ENCODE data around the gene ADGRL2.

ADGRL2 gene

GRCh38 chr1:81808760-81809159 lies 8.0 kb downstream of the ADGRL2 start:
- peak; percentile 15 for DNase-seq

- DNase-seq: no peak
Measured at GRCh38 chr1:81809808-81810207, 9.1 kb downstream of the ADGRL2 start.

GRCh38 chr1:81811757-81812371 lies 11.1 kb downstream of the ADGRL2 start:
- no peak for DNase-seq

- no peak for DNase-seq
Measured at GRCh38 chr1:81812712-81813111, 12.0 kb downstream of the ADGRL2 start.

GRCh38 chr1:81813691-81814090 lies 13.0 kb downstream of the ADGRL2 start:
- no peak for DNase-seq

GRCh38 chr1:81819613-81820012 lies 18.9 kb downstream of the ADGRL2 start:
- DNase-seq: no peak

GRCh38 chr1:81820765-81821164 lies 20.0 kb downstream of the ADGRL2 start:
- no peak for DNase-seq

GRCh38 chr1:81823082-81823481 lies 22.3 kb downstream of the ADGRL2 start:
- no peak for DNase-seq

GRCh38 chr1:81824759-81825158 lies 24.0 kb downstream of the ADGRL2 start:
- no peak for DNase-seq

- peak; percentile 11 for DNase-seq
Measured at GRCh38 chr1:81827942-81828341, 27.2 kb downstream of the ADGRL2 start.

GRCh38 chr1:81832573-81832972 lies 31.8 kb downstream of the ADGRL2 start:
- DNase-seq: no peak

GRCh38 chr1:81833722-81834121 lies 33.0 kb downstream of the ADGRL2 start:
- DNase-seq: no peak

GRCh38 chr1:81834268-81834667 lies 33.5 kb downstream of the ADGRL2 start:
- no peak for DNase-seq

- DNase-seq: no peak
Measured at GRCh38 chr1:81834921-81835698, 34.4 kb downstream of the ADGRL2 start.

GRCh38 chr1:81836007-81836626 lies 35.4 kb downstream of the ADGRL2 start:
- no peak for DNase-seq

GRCh38 chr1:81838600-81839218 lies 38.0 kb downstream of the ADGRL2 start:
- DNase-seq: peak; percentile 33

- no peak for DNase-seq
Measured at GRCh38 chr1:81840805-81841204, 40.1 kb downstream of the ADGRL2 start.

- DNase-seq: no peak
Measured at GRCh38 chr1:81841795-81842194, 41.1 kb downstream of the ADGRL2 start.

GRCh38 chr1:81844477-81844876 lies 43.7 kb downstream of the ADGRL2 start:
- no peak for DNase-seq

GRCh38 chr1:81846630-81847029 lies 45.9 kb downstream of the ADGRL2 start:
- no peak for DNase-seq

- DNase-seq: no peak
Measured at GRCh38 chr1:81847063-81847462, 46.3 kb downstream of the ADGRL2 start.

- DNase-seq: peak; percentile 67
Measured at GRCh38 chr1:81848880-81849682, 48.3 kb downstream of the ADGRL2 start.

- DNase-seq: no peak
Measured at GRCh38 chr1:81850031-81850430, 49.3 kb downstream of the ADGRL2 start.
